Neuronal stem cell (in vitro differentiated cells): ENCODE results near the gene TJAP1.

Source experiments
- DNase-seq: peaks from one replicate; pipeline ENCODE4 v3.0.0-alpha.2; 2013; ENCODE audit warnings: low spot score
- H2AFZ ChIP-seq: one replicate; pipeline ENCODE4 v1.6.1; 2013; ENCODE audit warnings: mild to moderate bottlenecking, low read length, inconsistent platforms
- H2AK5ac ChIP-seq: 2 replicates; pipeline ENCODE4 v1.6.1; 2013; ENCODE audit warnings: low read depth, mild to moderate bottlenecking, inconsistent platforms, low read length, moderate library complexity, mixed read lengths
- H2BK120ac ChIP-seq: 2 replicates; pipeline ENCODE4 v1.6.1; 2013; ENCODE audit warnings: low read depth, mild to moderate bottlenecking, inconsistent platforms, low read length, moderate library complexity, mixed read lengths
- H2BK12ac ChIP-seq: one replicate; pipeline ENCODE4 v1.6.1; 2013; ENCODE audit warnings: low read length, inconsistent platforms
- H2BK15ac ChIP-seq: 2 replicates; pipeline ENCODE4 v1.6.1; 2013; ENCODE audit warnings: mild to moderate bottlenecking, low read length, inconsistent platforms, mixed read lengths
- H2BK5ac ChIP-seq: one replicate; pipeline ENCODE4 v1.6.1; 2013; ENCODE audit warnings: inconsistent platforms, mild to moderate bottlenecking, low read length, moderate library complexity
- H3K14ac ChIP-seq: one replicate; pipeline ENCODE4 v1.6.1; 2013; ENCODE audit warnings: low read length, inconsistent platforms
- H3K18ac ChIP-seq: 2 replicates; pipeline ENCODE4 v1.6.1; 2013; ENCODE audit warnings: low read length, inconsistent platforms
- H3K23ac ChIP-seq: 2 replicates; pipeline ENCODE4 v1.6.1; 2013; ENCODE audit warnings: low read depth, mild to moderate bottlenecking, mixed read lengths, low read length, inconsistent platforms; ENCODE audit not compliant: poor library complexity
- H3K27ac ChIP-seq: replicated peaks from 3 replicates; pipeline ENCODE4 v1.5.1; 2013; ENCODE audit warnings: low read length, inconsistent platforms
- H3K27me3 ChIP-seq, 3 experiments: 2 replicates each; pipeline ENCODE4 v1.6.1; 2013; ENCODE audit warnings: low read length in 3 of 3, mild to moderate bottlenecking in 2 of 3, inconsistent platforms in 1 of 3, low read depth in 1 of 3, mixed read lengths in 1 of 3, moderate library complexity in 1 of 3; ENCODE audit not compliant: control insufficient read depth in 3 of 3, insufficient read depth in 3 of 3
- H3K36me3 ChIP-seq, 2 donors: replicated peaks in 1 of 2; 2 replicates each; pipeline ENCODE4 v1.6.1; 2013; ENCODE audit warnings: low read length in 2 of 2; ENCODE audit not compliant: control insufficient read depth in 2 of 2, insufficient read depth in 2 of 2
- H3K4ac ChIP-seq: 2 replicates; pipeline ENCODE4 v1.6.1; 2013; ENCODE audit warnings: inconsistent platforms, mild to moderate bottlenecking, low read length, moderate library complexity
- H3K4me1 ChIP-seq, 2 donors: 1 replicate in 1 of 2; 2 replicates in 1 of 2; pipeline ENCODE4 v1.6.1; 2013; ENCODE audit warnings: low read length in 2 of 2, low read depth in 1 of 2; ENCODE audit not compliant: control insufficient read depth in 2 of 2, insufficient read depth in 1 of 2
- H3K4me2 ChIP-seq: one replicate; pipeline ENCODE4 v1.6.1; 2013; ENCODE audit warnings: mild to moderate bottlenecking, low read length, inconsistent platforms; ENCODE audit not compliant: insufficient read depth, poor library complexity, severe bottlenecking
- H3K4me3 ChIP-seq, 2 donors: 2 replicates each; pipeline ENCODE4 v1.5.1; 2013; ENCODE audit warnings: low read length in 2 of 2, mild to moderate bottlenecking in 2 of 2, inconsistent platforms in 1 of 2, moderate library complexity in 1 of 2
- H3K79me1 ChIP-seq: one replicate; pipeline ENCODE4 v1.6.1; 2013; ENCODE audit warnings: low read depth, mild to moderate bottlenecking, inconsistent platforms, low read length, moderate library complexity
- H3K9ac ChIP-seq: one replicate; pipeline ENCODE4 v1.6.1; 2013; ENCODE audit warnings: mild to moderate bottlenecking, low read depth, low read length, inconsistent platforms; ENCODE audit not compliant: poor library complexity
- H3K9me3 ChIP-seq, 2 donors: replicated peaks in 1 of 2; 2 replicates each; pipeline versions ENCODE3 to v1.6.1; 2013; ENCODE audit warnings: low read length in 2 of 2, mild to moderate bottlenecking in 2 of 2, inconsistent platforms in 1 of 2, low read depth in 1 of 2, mixed read lengths in 1 of 2, moderate library complexity in 1 of 2; ENCODE audit not compliant: control insufficient read depth in 2 of 2, insufficient read depth in 1 of 2
- H4K8ac ChIP-seq: one replicate; pipeline ENCODE4 v1.6.1; 2013; ENCODE audit warnings: low read depth, mild to moderate bottlenecking, inconsistent platforms, low read length, moderate library complexity
- H4K91ac ChIP-seq: one replicate; pipeline ENCODE4 v1.6.1; 2013; ENCODE audit warnings: low read length, low read depth, mild to moderate bottlenecking, inconsistent platforms; ENCODE audit not compliant: poor library complexity
- WGBS, 2 donors: extraction: QIAGEN DNeasy Blood & Tissue Kit; methylation state at CpG; one replicate each; pipeline ENCODE4 v1.1.7; 2013; ENCODE audit warnings: missing lambda C conversion rate in 2 of 2, mixed read lengths in 1 of 2; ENCODE audit not compliant: insufficient read length in 2 of 2, insufficient replicate concordance in 1 of 2; ENCODE audit errors: extremely low coverage in 2 of 2; 5-methylcytosine and 5-hydroxymethylcytosine counted together

Gene TJAP1

DNA sequence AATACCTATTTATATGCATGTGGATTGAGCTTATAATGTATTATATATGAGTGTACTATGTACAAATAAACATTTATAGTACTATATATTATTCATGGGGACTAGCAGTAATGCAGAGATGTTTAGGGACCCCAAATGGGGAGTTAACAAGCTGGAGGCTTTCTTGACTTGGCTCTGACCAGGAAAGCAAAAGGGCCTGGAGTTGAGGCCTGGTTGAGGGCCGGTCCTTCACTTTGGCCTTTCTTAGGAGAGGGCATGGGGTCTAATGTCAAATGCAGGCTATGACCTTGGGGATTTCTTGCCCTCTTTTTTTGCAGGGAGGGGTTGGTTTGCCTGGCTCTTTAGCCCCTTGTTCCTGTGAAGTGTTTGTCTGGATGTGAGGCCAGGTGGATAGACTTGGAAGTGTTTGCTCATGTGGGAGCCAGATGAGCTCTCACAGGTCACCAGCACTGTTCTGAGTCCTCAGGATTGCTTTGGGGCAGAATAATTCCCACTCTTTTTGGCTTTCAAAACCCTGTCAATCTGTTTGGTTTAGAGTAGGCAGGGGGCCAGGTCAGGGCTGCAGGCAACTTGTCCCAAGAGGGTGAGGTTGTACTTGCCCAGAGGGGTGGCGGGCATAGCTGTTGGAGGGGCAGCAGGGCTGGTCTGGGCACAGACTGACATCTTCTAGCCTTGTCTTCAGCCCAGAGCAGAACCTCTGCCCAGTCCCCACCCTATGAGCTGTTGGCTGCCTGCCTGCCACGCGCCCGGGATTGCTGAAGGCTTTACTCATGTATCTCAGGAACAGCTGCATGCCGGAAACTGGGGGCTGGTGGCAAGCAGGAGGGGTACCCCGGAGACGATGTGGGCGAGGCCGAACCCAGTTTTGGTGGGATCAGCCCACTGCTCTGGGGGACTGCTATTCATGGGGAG lies 14.6 kb downstream of the TJAP1 start:
- Histone ChIP-seq H3K4ac (no peak overlapping the region), H3K4me1 (peaks cover 7 to 21% of the 10 kb centered on the region in 2 donors), H2AFZ (no peak overlapping the region), H3K9ac (no peak overlapping the region), H3K27me3 (no peaks in the 10 kb centered on the region), H2BK15ac (no peak overlapping the region), H3K36me3 (peaks cover 0 to 22% of the 10 kb centered on the region in 2 donors), H3K4me3 (no peak overlapping the region), H3K14ac (no peak overlapping the region), H2BK120ac (no peak overlapping the region), H3K23ac (peak overlapping the region; percentile 29), H2AK5ac (no peak overlapping the region), H3K18ac (no peak overlapping the region), H4K8ac (no peak overlapping the region), H3K79me1 (peaks cover 9% of the 10 kb centered on the region), H3K27ac (no peak overlapping the region), H2BK5ac (no peak overlapping the region), H2BK12ac (peak overlapping the region; percentile 36), H4K91ac (no peak overlapping the region), H3K4me2 (no peak overlapping the region), H3K9me3 (no peaks in the 10 kb centered on the region)
- DNase-seq = no peak
- no CpG with 5 or more reads among the region's 10 CpGs for WGBS, 2 donors

DNA sequence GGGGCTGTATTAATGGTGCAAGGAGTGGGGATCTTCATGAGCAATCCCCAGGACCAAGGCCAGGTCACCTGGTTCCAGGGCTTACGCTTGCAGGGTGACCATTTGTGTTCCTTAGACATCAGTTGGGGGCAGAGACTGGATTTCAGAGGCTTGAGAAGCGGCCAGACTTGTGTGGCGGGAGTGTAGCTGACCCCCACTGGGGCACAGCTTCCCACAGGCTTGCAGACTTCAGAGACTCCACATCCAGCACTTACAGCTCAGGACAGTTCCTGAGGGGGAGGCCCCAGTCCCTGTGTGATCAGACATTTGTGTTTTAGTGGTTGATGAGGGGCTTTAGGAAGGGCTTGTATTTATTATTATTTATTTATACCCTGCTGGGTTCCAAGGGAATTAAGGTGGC lies 15.3 kb downstream of the TJAP1 start:
- Histone ChIP-seq H3K23ac (peak overlapping the region; percentile 29), H3K4me2 (no peak overlapping the region), H3K4me3 (no peak overlapping the region), H2BK15ac (no peak overlapping the region), H3K79me1 (peaks cover 10% of the 10 kb centered on the region), H3K36me3 (peaks cover 2 to 25% of the 10 kb centered on the region in 2 donors), H2AK5ac (no peak overlapping the region), H3K4me1 (peaks cover 7 to 21% of the 10 kb centered on the region in 2 donors), H3K14ac (no peak overlapping the region), H3K9me3 (no peaks in the 10 kb centered on the region), H2BK120ac (no peak overlapping the region), H2BK5ac (no peak overlapping the region), H3K27ac (no peak overlapping the region), H4K8ac (no peak overlapping the region), H4K91ac (no peak overlapping the region), H3K27me3 (no peaks in the 10 kb centered on the region), H3K9ac (no peak overlapping the region), H3K18ac (no peak overlapping the region), H3K4ac (no peak overlapping the region), H2AFZ (no peak overlapping the region), H2BK12ac (no peak overlapping the region)
- no peak for DNase-seq
- WGBS, 2 donors = no CpG with 5 or more reads among the region's 3 CpGs

DNA sequence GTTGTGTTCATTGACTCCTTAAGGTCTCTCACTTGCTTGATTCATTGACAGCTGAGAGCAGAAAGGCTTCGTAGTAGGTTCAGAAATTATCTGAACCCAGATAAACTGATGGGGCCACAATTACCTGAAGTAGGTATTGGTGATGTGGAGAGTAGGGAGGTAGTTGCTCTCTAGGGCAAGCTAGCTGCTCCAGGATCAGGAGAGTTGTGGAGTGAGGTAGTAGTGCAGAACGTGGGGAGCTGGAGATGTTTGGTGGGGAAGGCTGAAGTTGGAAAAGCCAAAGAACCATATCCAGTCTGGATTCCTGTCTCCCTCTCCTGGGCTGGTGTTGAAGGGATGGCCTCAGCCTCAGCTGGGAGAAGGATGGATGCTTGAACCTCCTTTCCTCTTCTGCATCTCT lies 15.9 kb downstream of the TJAP1 start:
- no peak overlapping the region for H2BK12ac ChIP-seq
- no peak overlapping the region for H4K8ac ChIP-seq
- no peak overlapping the region for H2BK15ac ChIP-seq
- H3K27ac ChIP-seq = no peak overlapping the region
- no peak overlapping the region for H3K4ac ChIP-seq
- WGBS, 2 donors = no CpG with 5 or more reads among the region's 2 CpGs
- no peak overlapping the region for H3K23ac ChIP-seq
- no peak overlapping the region for H2BK5ac ChIP-seq
- H2AK5ac ChIP-seq = no peak overlapping the region
- no peak overlapping the region for H2BK120ac ChIP-seq
- no peaks in the 10 kb centered on the region for H3K27me3 ChIP-seq
- H3K14ac ChIP-seq = no peak overlapping the region
- H3K4me1 ChIP-seq = peaks cover 7 to 21% of the 10 kb centered on the region in 2 donors
- no peak overlapping the region for H3K4me2 ChIP-seq
- no peak overlapping the region for H2AFZ ChIP-seq
- H4K91ac ChIP-seq = no peak overlapping the region
- peaks cover 10% of the 10 kb centered on the region for H3K79me1 ChIP-seq
- peaks cover 2 to 30% of the 10 kb centered on the region in 2 donors for H3K36me3 ChIP-seq
- H3K18ac ChIP-seq = no peak overlapping the region
- no peaks in the 10 kb centered on the region for H3K9me3 ChIP-seq
- no peak for DNase-seq
- H3K4me3 ChIP-seq = no peak overlapping the region
- no peak overlapping the region for H3K9ac ChIP-seq

DNA sequence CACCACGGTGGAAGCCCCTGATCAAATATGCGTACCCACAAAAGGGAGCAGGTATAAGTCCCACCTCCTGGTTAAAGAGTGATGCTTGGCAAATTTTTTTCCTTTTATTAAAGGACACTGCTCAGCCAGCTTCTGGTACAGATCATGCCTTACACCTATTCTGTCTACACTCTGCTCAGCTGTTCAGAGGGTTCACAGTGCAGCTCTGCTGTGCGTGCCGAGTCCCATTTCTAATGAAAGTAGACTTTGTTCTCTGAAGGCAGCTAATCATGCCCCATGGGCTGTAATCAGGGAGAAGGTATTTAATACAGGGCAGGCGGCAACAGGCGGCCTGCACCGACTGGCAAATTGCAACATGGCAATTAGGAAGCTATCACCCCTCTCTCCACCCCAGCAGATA lies 16.5 kb downstream of the TJAP1 start:
- H3K79me1 ChIP-seq = peaks cover 11% of the 10 kb centered on the region
- H3K27ac ChIP-seq = no peak overlapping the region
- H4K8ac ChIP-seq = no peak overlapping the region
- H3K27me3 ChIP-seq = no peaks in the 10 kb centered on the region
- H3K4me1 ChIP-seq = peaks cover 7 to 21% of the 10 kb centered on the region in 2 donors
- no peak overlapping the region for H2AK5ac ChIP-seq
- no peak overlapping the region for H2AFZ ChIP-seq
- H2BK5ac ChIP-seq = no peak overlapping the region
- H3K14ac ChIP-seq = no peak overlapping the region
- H3K36me3 ChIP-seq = peaks cover 6 to 36% of the 10 kb centered on the region in 2 donors
- H2BK120ac ChIP-seq = no peak overlapping the region
- DNase-seq = no peak
- WGBS, 2 donors = no CpG with 5 or more reads among the region's 7 CpGs
- no peak overlapping the region for H4K91ac ChIP-seq
- no peak overlapping the region for H3K18ac ChIP-seq
- H3K9me3 ChIP-seq = no peaks in the 10 kb centered on the region
- H3K4ac ChIP-seq = no peak overlapping the region
- no peak overlapping the region for H3K23ac ChIP-seq
- H3K9ac ChIP-seq = no peak overlapping the region
- H2BK12ac ChIP-seq = no peak overlapping the region
- no peak overlapping the region for H3K4me3 ChIP-seq
- H2BK15ac ChIP-seq = no peak overlapping the region
- no peak overlapping the region for H3K4me2 ChIP-seq
